ENCODE data around the gene EXOSC5.
"Not testable (repeated sequence)": the region's sequence is repeated elsewhere in the genome, so short reads cannot be mapped to it uniquely, and the experiment has no call there.

The EXOSC5 gene

GRCh38 chr19:41413947-41414346 is 16.8 kb upstream of the EXOSC5 start:
- Histone ChIP-seq H3K36me3 (ENCODE audit: control insufficient read depth, insufficient read depth, low read length) (peaks cover 47% of the 10 kb centered on the region), H3K4me1 (ENCODE audit: control insufficient read depth, insufficient read depth, low read length) (peaks cover 4% of the 10 kb centered on the region; the same call in 1 of the 2 replicates), H3K4me3 (ENCODE audit: low read depth, low read length) (no peak overlapping the region), H3K27me3 (ENCODE audit: control insufficient read depth, insufficient read depth, low read length) (no peaks in the 10 kb centered on the region), H3K9ac (ENCODE audit: low read length) (no peak overlapping the region), H3K27ac (ENCODE audit: low read depth, low read length) (no peak overlapping the region), H3K9me3 (ENCODE audit: control insufficient read depth, insufficient read depth, low read depth, low read length) (no peaks in the 10 kb centered on the region)

GRCh38 chr19:41412953-41413352 is 15.8 kb upstream of the EXOSC5 start:
- H3K36me3 ChIP-seq (ENCODE audit: control insufficient read depth, insufficient read depth, low read length) = peaks cover 44% of the 10 kb centered on the region
- H3K27me3 ChIP-seq (ENCODE audit: control insufficient read depth, insufficient read depth, low read length) = no peaks in the 10 kb centered on the region
- H3K4me3 ChIP-seq (ENCODE audit: low read depth, low read length) = no peak overlapping the region
- no peaks in the 10 kb centered on the region for H3K9me3 ChIP-seq (ENCODE audit: control insufficient read depth, insufficient read depth, low read depth, low read length)
- no peak overlapping the region for H3K9ac ChIP-seq (ENCODE audit: low read length)
- H3K27ac ChIP-seq (ENCODE audit: low read depth, low read length) = no peak overlapping the region
- peaks cover 9% of the 10 kb centered on the region; the same call in 1 of the 2 replicates for H3K4me1 ChIP-seq (ENCODE audit: control insufficient read depth, insufficient read depth, low read length)

GRCh38 chr19:41411968-41412265 is 14.8 kb upstream of the EXOSC5 start:
- H3K27ac ChIP-seq (ENCODE audit: low read depth, low read length) = no peak overlapping the region
- H3K9me3 ChIP-seq (ENCODE audit: control insufficient read depth, insufficient read depth, low read depth, low read length) = no peaks in the 10 kb centered on the region
- no peak overlapping the region for H3K4me3 ChIP-seq (ENCODE audit: low read depth, low read length)
- no peaks in the 10 kb centered on the region for H3K27me3 ChIP-seq (ENCODE audit: control insufficient read depth, insufficient read depth, low read length)
- H3K4me1 ChIP-seq (ENCODE audit: control insufficient read depth, insufficient read depth, low read length) = peaks cover 18% of the 10 kb centered on the region; the same call in 1 of the 2 replicates
- H3K9ac ChIP-seq (ENCODE audit: low read length) = no peak overlapping the region
- H3K36me3 ChIP-seq (ENCODE audit: control insufficient read depth, insufficient read depth, low read length) = peaks cover 39% of the 10 kb centered on the region

- H3K4me1 ChIP-seq (ENCODE audit: control insufficient read depth, insufficient read depth, low read length) = peaks cover 20% of the 10 kb centered on the region; the same call in 1 of the 2 replicates
- H3K36me3 ChIP-seq (ENCODE audit: control insufficient read depth, insufficient read depth, low read length) = peaks cover 39% of the 10 kb centered on the region
- H3K27me3 ChIP-seq (ENCODE audit: control insufficient read depth, insufficient read depth, low read length) = no peaks in the 10 kb centered on the region
- H3K9ac ChIP-seq (ENCODE audit: low read length) = no peak overlapping the region
- H3K4me3 ChIP-seq (ENCODE audit: low read depth, low read length) = no peak overlapping the region
- no peak overlapping the region for H3K27ac ChIP-seq (ENCODE audit: low read depth, low read length)
- H3K9me3 ChIP-seq (ENCODE audit: control insufficient read depth, insufficient read depth, low read depth, low read length) = no peaks in the 10 kb centered on the region
These were observed 14.2 kb upstream of the EXOSC5 start for GRCh38 chr19:41411100-41411967.

GRCh38 chr19:41410336-41411054 is 13.3 kb upstream of the EXOSC5 start:
- Histone ChIP-seq H3K9ac (ENCODE audit: low read length) (no peak overlapping the region), H3K9me3 (ENCODE audit: control insufficient read depth, insufficient read depth, low read depth, low read length) (no peaks in the 10 kb centered on the region), H3K4me3 (ENCODE audit: low read depth, low read length) (no peak overlapping the region), H3K4me1 (ENCODE audit: control insufficient read depth, insufficient read depth, low read length) (peaks cover 25% of the 10 kb centered on the region; the same call in 1 of the 2 replicates), H3K27me3 (ENCODE audit: control insufficient read depth, insufficient read depth, low read length) (no peaks in the 10 kb centered on the region), H3K27ac (ENCODE audit: low read depth, low read length) (no peak overlapping the region), H3K36me3 (ENCODE audit: control insufficient read depth, insufficient read depth, low read length) (peaks cover 35% of the 10 kb centered on the region)

DNA sequence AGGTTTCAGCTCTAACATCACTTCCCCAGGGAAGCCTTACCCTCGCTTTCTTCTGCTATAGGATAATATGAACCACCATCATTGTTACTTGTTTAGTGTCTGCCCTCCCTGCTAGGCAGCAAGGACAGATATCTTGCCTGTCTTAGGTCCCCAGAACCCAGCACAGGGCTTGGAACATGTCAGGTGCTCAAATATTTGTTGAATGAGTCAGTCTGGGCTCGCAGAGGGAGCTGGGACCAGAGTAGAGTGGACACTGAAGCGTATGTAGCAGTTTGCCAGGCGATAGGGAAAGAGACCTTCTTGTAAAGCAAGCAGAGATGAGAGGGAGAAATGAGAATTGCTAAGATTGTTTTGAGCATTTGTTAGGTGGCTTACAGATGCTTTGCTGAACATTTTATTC is 12.1 kb upstream of the EXOSC5 start:
- H3K9ac ChIP-seq (ENCODE audit: low read length) = no peak overlapping the region
- H3K9me3 ChIP-seq (ENCODE audit: control insufficient read depth, insufficient read depth, low read depth, low read length) = no peaks in the 10 kb centered on the region
- H3K27me3 ChIP-seq (ENCODE audit: control insufficient read depth, insufficient read depth, low read length) = no peaks in the 10 kb centered on the region
- peaks cover 25% of the 10 kb centered on the region; the same call in 1 of the 2 replicates for H3K4me1 ChIP-seq (ENCODE audit: control insufficient read depth, insufficient read depth, low read length)
- no peak overlapping the region for H3K4me3 ChIP-seq (ENCODE audit: low read depth, low read length)
- H3K36me3 ChIP-seq (ENCODE audit: control insufficient read depth, insufficient read depth, low read length) = peaks cover 24% of the 10 kb centered on the region
- H3K27ac ChIP-seq (ENCODE audit: low read depth, low read length) = no peak overlapping the region

DNA sequence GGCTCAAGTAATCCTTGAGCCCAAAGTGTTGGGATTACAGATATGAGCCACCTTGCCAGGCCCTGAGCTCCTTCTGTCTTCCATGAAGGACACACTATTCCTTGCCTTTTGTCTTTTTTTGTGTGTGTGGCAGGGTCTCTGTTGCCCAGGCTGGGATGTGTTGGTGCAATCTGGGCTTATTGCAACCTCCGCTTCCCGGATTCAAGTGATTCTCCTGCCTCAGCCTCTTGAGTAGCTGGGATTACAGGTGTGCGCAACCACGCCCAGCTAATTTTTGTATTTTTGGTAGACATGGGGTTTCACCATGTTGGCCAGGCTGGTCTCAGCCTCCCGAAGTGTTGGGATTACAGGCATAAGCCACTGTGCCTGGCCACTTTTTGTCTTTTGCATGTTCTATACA is 11.7 kb upstream of the EXOSC5 start:
- H3K4me1 ChIP-seq (ENCODE audit: control insufficient read depth, insufficient read depth, low read length) = peaks cover 25% of the 10 kb centered on the region; the same call in 1 of the 2 replicates
- H3K27ac ChIP-seq (ENCODE audit: low read depth, low read length); H3K27me3 ChIP-seq (ENCODE audit: control insufficient read depth, insufficient read depth, low read length); H3K9ac ChIP-seq (ENCODE audit: low read length); H3K9me3 ChIP-seq (ENCODE audit: control insufficient read depth, insufficient read depth, low read depth, low read length); H3K4me3 ChIP-seq (ENCODE audit: low read depth, low read length): not testable (repeated sequence)
- H3K36me3 ChIP-seq (ENCODE audit: control insufficient read depth, insufficient read depth, low read length) = peaks cover 19% of the 10 kb centered on the region

- no peaks in the 10 kb centered on the region for H3K9me3 ChIP-seq (ENCODE audit: control insufficient read depth, insufficient read depth, low read depth, low read length)
- H3K4me3 ChIP-seq (ENCODE audit: low read depth, low read length) = no peak overlapping the region
- H3K9ac ChIP-seq (ENCODE audit: low read length) = no peak overlapping the region
- H3K36me3 ChIP-seq (ENCODE audit: control insufficient read depth, insufficient read depth, low read length) = peaks cover 17% of the 10 kb centered on the region; the same call in 1 of the 2 replicates
- H3K4me1 ChIP-seq (ENCODE audit: control insufficient read depth, insufficient read depth, low read length) = peaks cover 25% of the 10 kb centered on the region; the same call in 1 of the 2 replicates
- H3K27ac ChIP-seq (ENCODE audit: low read depth, low read length) = no peak overlapping the region
- no peaks in the 10 kb centered on the region for H3K27me3 ChIP-seq (ENCODE audit: control insufficient read depth, insufficient read depth, low read length)
These were observed 11.1 kb upstream of the EXOSC5 start for GRCh38 chr19:41408256-41408655.

GRCh38 chr19:41407271-41407670 is 10.1 kb upstream of the EXOSC5 start:
- H3K27ac ChIP-seq (ENCODE audit: low read depth, low read length) = peak overlapping the region; percentile 3; the same call in 1 of the 2 replicates
- no peaks in the 10 kb centered on the region for H3K27me3 ChIP-seq (ENCODE audit: control insufficient read depth, insufficient read depth, low read length)
- peaks cover 14% of the 10 kb centered on the region; the same call in 1 of the 2 replicates for H3K36me3 ChIP-seq (ENCODE audit: control insufficient read depth, insufficient read depth, low read length)
- H3K4me3 ChIP-seq (ENCODE audit: low read depth, low read length) = no peak overlapping the region
- peaks cover 25% of the 10 kb centered on the region; the same call in 1 of the 2 replicates for H3K4me1 ChIP-seq (ENCODE audit: control insufficient read depth, insufficient read depth, low read length)
- peak overlapping the region; percentile 71 for H3K9ac ChIP-seq (ENCODE audit: low read length)
- no peaks in the 10 kb centered on the region for H3K9me3 ChIP-seq (ENCODE audit: control insufficient read depth, insufficient read depth, low read depth, low read length)

DNA sequence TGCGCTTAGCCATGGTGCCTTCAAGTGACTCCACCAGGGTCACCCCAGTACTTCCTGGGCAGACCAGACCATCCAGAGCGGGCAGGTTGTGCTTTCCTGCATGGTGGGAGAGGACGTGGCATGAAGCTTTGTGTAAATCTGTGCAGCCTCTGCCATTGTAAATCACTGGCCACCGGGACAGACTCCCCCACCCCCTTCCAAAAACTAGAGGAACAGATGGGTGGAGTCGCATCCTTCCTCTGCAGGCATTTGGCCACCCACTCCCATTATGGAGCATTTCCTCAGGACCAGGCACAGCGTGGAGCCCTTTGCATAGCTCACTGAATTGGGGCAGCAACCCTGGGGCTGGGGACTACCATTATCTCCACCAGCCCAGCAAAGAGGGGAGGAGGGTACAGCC is 8.6 kb upstream of the EXOSC5 start:
- H3K4me1 ChIP-seq (ENCODE audit: control insufficient read depth, insufficient read depth, low read length) = peaks cover 25% of the 10 kb centered on the region; the same call in 1 of the 2 replicates
- no peak overlapping the region for H3K27ac ChIP-seq (ENCODE audit: low read depth, low read length)
- H3K4me3 ChIP-seq (ENCODE audit: low read depth, low read length) = no peak overlapping the region
- H3K9me3 ChIP-seq (ENCODE audit: control insufficient read depth, insufficient read depth, low read depth, low read length) = no peaks in the 10 kb centered on the region
- H3K27me3 ChIP-seq (ENCODE audit: control insufficient read depth, insufficient read depth, low read length) = no peaks in the 10 kb centered on the region
- no peak overlapping the region for H3K9ac ChIP-seq (ENCODE audit: low read length)
- H3K36me3 ChIP-seq (ENCODE audit: control insufficient read depth, insufficient read depth, low read length) = 0 out of 2 replicates have a peak, but pooled peaks cover 6% of the 10 kb centered on the region

Data from HUES6 (cell line).